Glomerular endothelial cell (primary cell): Measurements from ENCODE around the gene SBF2. TPM values are rescaled to one million over a fixed set of nuclear protein-coding genes. Genes with fewer than 3 reads are reported as not detected.

Experiments
- DNase-seq: peaks from one replicate; pipeline ENCODE4 v3.0.0-alpha.2; 2011; ENCODE audit warnings: low read depth, low spot score; ENCODE audit errors: extremely low read depth
- total RNA-seq: library from RNA; depleted of rRNA; stranded (reverse); fragments of >200 nt; gene quantifications from 2 replicates; pipeline ENCODE4 v1.2.3, GENCODE V29; 2015

Gene SBF2
- total RNA-seq, 1 donor from 2014 or later = 35.5 TPM

- DNase-seq = no peak
Observed at GRCh38 chr11:9787981-9788521, 506.0 kb downstream of the SBF2 start.

DNA sequence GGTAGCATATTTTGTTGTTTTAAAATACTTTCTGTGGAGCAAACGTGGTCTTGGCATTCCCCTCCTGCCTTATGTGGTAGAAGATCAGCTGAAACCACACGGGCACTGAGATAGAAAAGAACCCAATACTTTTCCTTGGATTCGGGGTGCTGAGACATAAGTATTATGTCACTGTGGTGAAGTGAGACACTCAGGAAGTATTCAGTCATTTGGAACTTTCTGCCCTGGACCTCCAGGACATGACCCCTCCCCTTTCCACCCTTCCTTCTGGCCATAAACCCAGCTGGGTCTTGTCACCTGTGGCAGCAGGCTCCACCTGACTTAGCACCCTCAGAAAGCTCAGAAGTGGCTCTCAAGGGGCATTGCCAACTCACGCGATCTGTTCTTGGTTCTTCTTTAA, 506.8 kb downstream of the SBF2 start:
- DNase-seq = no peak

GRCh38 chr11:9784602-9785315, 509.3 kb downstream of the SBF2 start:
- no peak for DNase-seq

DNA sequence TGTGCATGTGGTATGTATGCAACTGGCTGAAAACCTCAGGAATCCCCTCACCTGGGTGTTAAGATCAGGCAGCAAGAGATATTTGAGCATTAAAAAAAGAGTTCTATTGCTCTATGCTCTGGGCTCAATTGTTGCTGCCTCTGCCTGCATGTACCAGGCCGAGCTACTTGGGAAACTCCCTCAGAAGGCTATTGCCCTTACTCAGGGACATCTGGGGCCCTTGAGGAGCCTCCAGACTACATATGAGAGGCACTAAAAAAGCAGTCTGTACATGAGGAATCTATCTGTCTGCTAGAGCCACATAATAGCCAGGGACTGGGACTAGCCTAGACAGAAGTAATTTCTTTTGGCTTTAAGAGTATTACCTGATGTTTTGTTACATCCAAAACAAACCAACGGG, 510.0 kb downstream of the SBF2 start:
- no peak for DNase-seq

DNA sequence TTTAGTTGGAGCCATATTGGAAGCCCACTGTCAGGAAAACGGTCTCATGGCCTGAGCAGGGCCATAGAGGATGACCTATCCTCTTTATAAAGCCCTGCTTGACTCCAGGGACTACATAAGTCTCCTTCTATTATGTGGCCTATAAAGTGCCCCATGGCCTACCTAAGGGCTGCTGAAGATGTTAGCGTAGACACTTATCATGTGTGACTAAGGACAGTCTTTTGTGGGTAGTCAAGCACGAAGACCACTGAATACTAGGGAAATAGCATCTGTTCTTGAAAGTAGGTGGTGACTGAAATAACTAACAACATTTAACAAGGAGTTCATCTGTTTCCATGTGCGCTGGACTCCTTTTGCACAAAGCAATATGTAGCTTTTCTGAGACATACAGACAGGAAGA, 513.1 kb downstream of the SBF2 start:
- DNase-seq = no peak

DNA sequence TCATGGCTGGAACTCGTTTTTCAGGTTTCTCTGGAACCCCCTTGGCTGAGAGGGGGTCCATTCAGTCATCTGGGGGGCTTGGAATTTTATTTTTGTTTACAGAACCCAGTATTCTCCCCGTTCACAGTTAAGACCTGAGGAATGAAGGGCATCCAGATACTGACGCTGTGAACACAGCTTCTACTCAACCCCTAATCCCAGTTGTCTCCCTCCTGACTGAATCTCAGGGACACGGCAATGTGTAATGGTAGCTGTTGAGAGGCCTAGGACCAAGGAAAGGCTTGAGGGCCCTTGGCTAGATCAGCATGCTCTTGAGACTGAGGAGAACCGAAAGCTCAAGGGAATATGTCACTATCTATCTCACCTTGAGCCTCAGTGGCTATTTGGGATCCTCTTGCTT, 516.5 kb downstream of the SBF2 start:
- DNase-seq = no peak

DNA sequence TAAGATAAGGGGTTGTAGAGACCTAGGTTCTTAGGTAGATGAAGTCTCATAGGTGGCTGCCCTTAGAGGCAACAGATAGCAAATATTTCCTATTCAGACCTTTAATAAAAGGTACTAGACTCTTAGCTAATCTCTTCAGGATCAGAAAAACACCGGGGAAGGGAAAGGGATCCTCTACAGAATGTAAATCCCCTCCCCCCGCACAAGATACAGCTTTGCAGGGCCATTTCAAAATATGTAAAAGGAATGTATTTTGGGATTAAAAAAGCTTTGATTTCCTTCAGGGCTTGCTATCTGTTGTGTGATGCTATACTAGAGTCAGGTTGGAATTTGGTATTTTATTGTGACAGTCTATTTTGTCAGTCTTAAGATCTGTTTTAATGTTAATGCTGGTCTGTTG, 517.0 kb downstream of the SBF2 start:
- DNase-seq = no peak

DNA sequence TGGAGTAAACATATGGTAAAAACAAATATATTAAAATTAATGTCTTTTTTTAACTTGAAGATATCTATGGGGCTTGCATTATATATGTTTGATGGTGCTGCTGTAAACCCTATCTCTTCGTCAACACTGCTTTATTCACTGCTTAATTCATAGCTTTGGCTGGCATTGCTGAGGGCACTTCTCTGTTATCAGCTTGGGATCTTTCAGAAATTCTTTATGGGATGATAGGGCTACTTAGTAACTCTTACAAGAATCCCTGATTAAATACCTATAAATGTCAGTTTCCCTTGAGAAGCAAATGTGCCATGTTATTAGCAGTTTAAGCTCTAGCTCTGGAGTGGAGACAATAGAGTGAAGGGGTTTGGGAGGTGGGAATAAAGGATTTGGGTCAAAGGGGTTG, 517.8 kb downstream of the SBF2 start:
- DNase-seq = no peak

DNA sequence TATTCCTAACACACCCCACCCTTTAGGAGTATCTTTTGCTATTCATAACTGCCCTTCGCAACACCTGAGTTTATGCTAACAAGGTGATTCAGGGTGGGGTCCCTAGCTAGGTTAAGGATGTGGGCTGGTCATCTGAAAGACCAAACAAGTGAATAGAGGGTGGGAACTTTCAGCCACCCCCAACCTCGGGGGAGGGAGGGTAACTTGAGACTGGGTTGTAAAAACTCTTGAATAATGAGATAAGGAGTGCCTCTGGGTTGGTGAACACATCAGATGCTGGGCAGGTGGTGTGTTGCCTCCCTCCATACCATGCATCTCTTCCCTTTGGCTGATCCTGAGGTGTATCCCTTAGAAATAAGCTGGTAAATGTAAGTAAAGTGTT, 518.6 kb downstream of the SBF2 start:
- no peak for DNase-seq

- DNase-seq = no peak
Observed at GRCh38 chr11:9774591-9775397, 519.2 kb downstream of the SBF2 start.

DNA sequence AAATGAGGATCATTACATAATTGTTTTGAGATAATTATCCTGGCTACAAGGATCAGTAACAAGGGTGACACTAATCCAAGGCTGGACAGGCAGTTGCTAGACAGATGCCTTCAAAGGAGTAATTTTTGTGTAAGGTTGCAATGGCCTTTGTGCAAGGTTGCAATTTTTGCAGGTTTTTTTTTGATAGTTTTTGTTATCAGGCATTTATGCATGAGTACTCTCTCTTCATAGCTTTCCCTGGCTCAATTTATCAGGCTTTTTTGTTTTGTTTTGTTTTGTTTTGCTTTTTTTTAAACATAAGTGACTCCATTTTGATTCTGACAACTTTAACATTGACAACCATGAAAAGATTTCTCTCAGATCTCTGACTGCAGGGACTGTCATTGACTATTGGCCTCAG, 519.9 kb downstream of the SBF2 start:
- DNase-seq = no peak

DNA sequence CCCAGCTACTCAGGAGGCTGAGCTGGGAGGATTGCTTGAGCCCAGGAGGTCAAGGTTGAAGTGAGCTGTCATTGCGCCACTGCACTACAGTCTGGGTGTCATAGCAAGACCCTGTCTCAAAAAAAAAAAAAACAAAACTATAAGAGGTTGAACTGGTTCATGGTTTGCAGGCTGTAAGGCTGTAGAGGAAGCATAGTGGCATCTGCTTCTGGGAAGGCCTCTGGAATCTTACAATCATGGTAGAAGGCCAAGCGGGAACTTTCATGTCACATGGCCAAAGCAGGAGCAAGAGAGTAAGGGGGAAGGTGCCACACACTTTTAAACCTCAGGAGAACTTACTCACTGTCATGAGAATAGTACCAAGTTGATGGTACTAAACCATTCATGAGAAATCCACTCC, 520.5 kb downstream of the SBF2 start:
- no peak for DNase-seq

GRCh38 chr11:9772218-9772617, 521.8 kb downstream of the SBF2 start:
- no peak for DNase-seq

DNA sequence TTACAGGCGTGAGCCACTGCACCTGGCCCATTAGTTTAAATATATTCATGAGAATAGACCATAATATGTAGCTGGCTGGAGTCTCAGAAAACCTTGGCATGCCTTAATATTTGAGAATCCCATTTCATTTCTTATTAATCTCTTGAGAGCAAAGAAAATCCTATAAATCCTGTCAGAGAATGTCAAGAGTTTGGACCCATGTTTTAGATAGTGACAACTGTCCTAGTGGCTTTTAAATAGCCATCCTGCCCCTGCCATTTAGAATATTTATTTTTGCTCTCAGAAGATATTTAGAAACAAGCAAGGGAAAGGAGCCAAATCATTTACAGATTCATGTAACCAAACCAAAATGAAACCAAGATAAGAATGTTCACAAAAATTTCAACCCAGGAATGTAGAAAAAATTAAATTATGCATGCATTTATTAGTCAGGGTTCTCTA, 522.9 kb downstream of the SBF2 start:
- no peak for DNase-seq

- no peak for DNase-seq
Observed at GRCh38 chr11:9769621-9770020, 524.4 kb downstream of the SBF2 start.

GRCh38 chr11:9765320-9766101, 528.5 kb downstream of the SBF2 start:
- DNase-seq = no peak

GRCh38 chr11:9763301-9763700, 530.7 kb downstream of the SBF2 start:
- no peak for DNase-seq

DNA sequence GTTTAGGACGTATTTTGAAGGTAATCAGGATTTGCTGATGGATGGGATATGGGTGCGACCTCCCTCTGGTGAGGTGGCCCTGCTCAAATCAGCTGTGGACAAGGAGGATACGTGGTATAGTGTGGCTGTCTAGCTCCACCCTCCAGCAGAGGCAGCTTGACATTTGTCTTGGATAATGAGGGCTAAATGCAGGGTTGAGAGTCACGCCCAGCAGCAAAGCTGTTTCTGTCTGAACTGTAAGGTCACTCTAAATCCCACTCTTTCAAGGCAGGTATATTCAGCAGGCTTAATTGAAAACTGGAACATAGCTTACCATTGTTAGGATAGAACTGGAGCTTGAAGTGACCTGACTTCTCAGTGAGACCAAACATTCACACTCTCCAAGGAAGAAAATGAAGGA, 531.5 kb downstream of the SBF2 start:
- no peak for DNase-seq

DNA sequence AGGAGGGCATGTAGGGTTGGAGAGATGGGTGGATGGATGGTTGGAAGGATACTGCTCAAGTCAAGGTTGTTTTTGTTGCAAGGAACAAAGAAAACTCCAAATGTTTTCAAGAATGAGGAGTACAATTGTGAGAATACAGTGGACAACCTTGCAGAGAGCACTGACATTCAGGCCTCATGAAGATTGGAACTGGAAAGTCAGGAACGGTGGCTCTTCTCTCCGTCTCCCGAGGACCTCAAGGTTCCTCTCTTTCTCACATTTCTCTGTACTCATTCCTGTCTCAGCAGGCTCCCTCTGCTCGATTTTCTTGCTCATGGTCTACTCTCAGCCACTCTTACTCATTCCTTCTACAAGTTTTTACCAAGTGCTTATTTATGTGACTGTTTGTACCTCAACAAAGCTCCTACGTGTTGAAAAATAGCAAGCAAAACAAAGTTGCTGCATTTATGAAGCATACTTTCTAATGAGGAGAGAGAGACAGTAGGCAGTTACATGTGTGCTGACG, 532.5 kb downstream of the SBF2 start:
- no peak for DNase-seq

DNA sequence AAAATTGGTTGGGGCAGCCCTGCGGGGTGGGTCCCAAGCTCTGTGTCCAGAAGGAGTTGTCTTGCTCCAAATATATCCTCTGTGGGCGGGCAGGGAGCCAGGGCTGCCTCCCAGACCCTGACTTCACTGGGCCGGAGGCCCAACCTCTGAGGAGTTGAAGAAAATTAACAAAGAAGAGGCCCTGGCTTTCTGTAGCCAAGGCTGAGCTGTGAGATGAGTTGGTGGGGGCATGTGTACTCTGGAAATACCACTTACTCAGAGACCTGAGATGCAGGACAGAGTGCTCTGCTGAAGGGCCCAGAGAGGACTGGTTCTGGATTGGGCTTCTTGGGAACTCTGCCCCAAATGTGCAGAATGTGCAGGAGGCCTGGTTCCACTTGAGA, 533.8 kb downstream of the SBF2 start:
- DNase-seq = no peak

- DNase-seq = peak; percentile 87
Observed at GRCh38 chr11:9759519-9760192, 534.4 kb downstream of the SBF2 start.
